ENCODE measurements around the gene REV3L.

DNA sequence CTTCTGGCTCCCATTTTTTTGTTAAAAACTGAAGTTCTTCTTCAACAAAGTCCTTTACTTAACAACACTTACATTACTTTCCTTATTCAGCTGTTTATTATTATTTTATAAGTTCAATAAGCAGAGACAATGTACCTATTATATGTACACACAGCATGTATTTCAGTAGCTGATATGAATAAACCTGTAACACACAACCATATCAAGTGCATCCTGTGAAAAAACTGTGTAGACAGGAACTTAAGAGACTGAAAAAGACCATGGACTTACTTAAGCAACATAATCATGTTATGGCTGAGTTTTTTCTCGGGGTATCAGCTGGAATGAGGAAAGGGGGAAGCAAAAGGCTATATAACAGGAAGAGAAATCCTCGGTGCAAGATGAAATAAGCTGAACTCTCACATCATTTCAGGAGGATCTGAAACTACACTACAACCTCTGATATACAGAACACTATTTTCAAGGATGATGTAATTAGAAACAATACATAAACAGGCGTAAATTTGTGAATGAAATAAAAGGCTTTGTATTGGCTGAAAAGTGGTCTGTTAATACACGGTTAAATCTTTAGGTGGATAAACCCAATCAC is 70.9 kb downstream of the REV3L start:
- TF ChIP-seq, protein P1, sequence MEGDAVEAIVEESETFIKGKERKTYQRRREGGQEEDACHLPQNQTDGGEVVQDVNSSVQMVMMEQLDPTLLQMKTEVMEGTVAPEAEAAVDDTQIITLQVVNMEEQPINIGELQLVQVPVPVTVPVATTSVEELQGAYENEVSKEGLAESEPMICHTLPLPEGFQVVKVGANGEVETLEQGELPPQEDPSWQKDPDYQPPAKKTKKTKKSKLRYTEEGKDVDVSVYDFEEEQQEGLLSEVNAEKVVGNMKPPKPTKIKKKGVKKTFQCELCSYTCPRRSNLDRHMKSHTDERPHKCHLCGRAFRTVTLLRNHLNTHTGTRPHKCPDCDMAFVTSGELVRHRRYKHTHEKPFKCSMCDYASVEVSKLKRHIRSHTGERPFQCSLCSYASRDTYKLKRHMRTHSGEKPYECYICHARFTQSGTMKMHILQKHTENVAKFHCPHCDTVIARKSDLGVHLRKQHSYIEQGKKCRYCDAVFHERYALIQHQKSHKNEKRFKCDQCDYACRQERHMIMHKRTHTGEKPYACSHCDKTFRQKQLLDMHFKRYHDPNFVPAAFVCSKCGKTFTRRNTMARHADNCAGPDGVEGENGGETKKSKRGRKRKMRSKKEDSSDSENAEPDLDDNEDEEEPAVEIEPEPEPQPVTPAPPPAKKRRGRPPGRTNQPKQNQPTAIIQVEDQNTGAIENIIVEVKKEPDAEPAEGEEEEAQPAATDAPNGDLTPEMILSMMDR (IDR thresholded peaks at IDR 0.05; ENCODE audit: low read depth, low read length, missing input control), result no peak
- TF ChIP-seq TAF1 (conservative IDR thresholded peaks at IDR 0.05) (no peak), GABPA (IDR thresholded peaks at IDR 0.05 in 1 of 2, conservative IDR thresholded peaks at IDR 0.05 in 1 of 2) (no peak), SP1 (IDR thresholded peaks at IDR 0.05) (no peak), RAD21 (IDR thresholded peaks at IDR 0.05) (no peak)
